ENCODE measurements around the gene TIMM29. TPM values are rescaled to one million over a fixed set of nuclear protein-coding genes. Genes with fewer than 3 reads are reported as not detected.

The TIMM29 gene
- total and polyA plus RNA-seq, 9 of the 15 experiments (the other 6 are each of a cell fraction or from before 2014, with no cell fraction given): 2.4 to 29.4 (median 16.3) TPM

- TF ChIP-seq TCF7L2 (IDR thresholded peaks at IDR 0.05; ENCODE audit: low read depth, low read length): no peak
- TF ChIP-seq DMBX1 (CRISPR knock-in tag; IDR thresholded peaks at IDR 0.05; ENCODE audit: borderline replicate concordance): no peak
- no peak for TF ChIP-seq LEF1 (IDR thresholded peaks at IDR 0.05)
- no peak for TF ChIP-seq COPS2 (conservative IDR thresholded peaks at IDR 0.05)
- no peak for TF ChIP-seq RBM15 (IDR thresholded peaks at IDR 0.05; ENCODE audit: insufficient read depth, low read length)
Measured at GRCh38 chr19:10964903-10965302, 36.3 kb downstream of the TIMM29 start (continued).

GRCh38 chr19:10965398-10965797, 36.8 kb downstream of the TIMM29 start:
- no peak for DNase-seq (ENCODE audit: extremely low read depth in 1 of 4, low spot score in 3 of 4)
- peaks cover 26 to 38% of the 10 kb centered on the region in 2 experiments for H3K4me1 ChIP-seq (replicated peaks in 1 of 2; ENCODE audit: control insufficient read depth in 2 of 2, insufficient read depth in 2 of 2, low read length in 2 of 2)
- no peak overlapping the region for H3K27ac ChIP-seq (ENCODE audit: extremely low read depth, low read depth, low read length)
- intact Hi-C loops (cut with micrococcal nuclease): no loop called here
- H3K9me1 ChIP-seq (ENCODE audit: control insufficient read depth, insufficient read depth, low read length): peaks cover 8% of the 10 kb centered on the region
- no peak overlapping the region for H3K4me3 ChIP-seq
- BruUV-seq (replicated peaks): TSS peak; percentile 6
- no peaks in the 10 kb centered on the region for H3K27me3 ChIP-seq (ENCODE audit: control insufficient read depth in 2 of 2, insufficient read depth in 2 of 2, low read length in 2 of 2)
- no peak overlapping the region for H3K9ac ChIP-seq (ENCODE audit: insufficient read depth in 1 of 2, low read depth in 2 of 2, low read length in 2 of 2)
- no peaks in the 10 kb centered on the region for H3K9me3 ChIP-seq (replicated peaks; ENCODE audit: control insufficient read depth, insufficient read depth, low read depth, low read length)
- POLR2A ChIA-PET: interaction anchor here (0.8 kb wide), 1 partner anchor 9 kb away, joined by 4 read pairs; no protein-coding TSS in a partner anchor
- FAIRE-seq: no peak
- ATAC-seq: no peak
- H3K79me2 ChIP-seq (ENCODE audit: control insufficient read depth, insufficient read depth, low read length): peaks cover 92% of the 10 kb centered on the region
- WGBS (ENCODE audit: insufficient coverage, low coverage, missing lambda C conversion rate): 49% methylated on average over 6 of the region's 6 CpGs
- H2AFZ ChIP-seq (ENCODE audit: low read depth, low read length): no peak overlapping the region
- in situ Hi-C loops (cut with MboI): no loop called here
- 0 out of 2 replicates have a peak overlapping the region, but pooled peaks have one; percentile 11 for H3K4me2 ChIP-seq (ENCODE audit: insufficient read depth, low read length)
- CTCF ChIA-PET (ENCODE audit: low intra/inter-chr PET ratio): no interaction called here
- peaks cover 28% of the 10 kb centered on the region; the same call in 2 of the 3 replicates for H3K36me3 ChIP-seq (ENCODE audit: control insufficient read depth, insufficient read depth, low read length)
- peaks cover 27% of the 10 kb centered on the region for H4K20me1 ChIP-seq (replicated peaks; ENCODE audit: control insufficient read depth, insufficient read depth, low read length)
- TF ChIP-seq NEUROD1 (IDR thresholded peaks at IDR 0.05; ENCODE audit: borderline replicate concordance, low read depth, low read length, partially characterized antibody): no peak
- TF ChIP-seq SREBF2 (CRISPR knock-in tag; IDR thresholded peaks at IDR 0.05): no peak
- TF ChIP-seq SAFB (IDR thresholded peaks at IDR 0.05; ENCODE audit: borderline replicate concordance, low read depth, low read length): no peak
- no peak for TF ChIP-seq ZBTB8A (IDR thresholded peaks at IDR 0.05; ENCODE audit: partially characterized antibody)
- no peak for TF ChIP-seq TSHZ1 (CRISPR knock-in tag; IDR thresholded peaks at IDR 0.05)
- no peak for TF ChIP-seq ZKSCAN8 (CRISPR knock-in tag; IDR thresholded peaks at IDR 0.05)
- no peak for TF ChIP-seq UBTF (IDR thresholded peaks at IDR 0.05; ENCODE audit: borderline replicate concordance in 1 of 2, low read depth in 2 of 2, low read length in 2 of 2)
- TF ChIP-seq SIN3B (IDR thresholded peaks at IDR 0.05; ENCODE audit: low read depth): no peak
- no peak for TF ChIP-seq NCOA4 (IDR thresholded peaks at IDR 0.05; ENCODE audit: partially characterized antibody)

Measured in K562 (cell line).